DOHH2 (cell line): ENCODE data around the gene ZNF81.

Experiments
- H3F3A ChIP-seq: fragments of 200-600 bp; sonication (generic), shearing (Covaris generic); 2 replicates; pipeline ENCODE4 v1.6.0; 2016; ENCODE audit warnings: antibody characterized with exemption, mild to moderate bottlenecking; ENCODE audit not compliant: control insufficient read depth, insufficient read depth
- H3K27ac ChIP-seq: fragments of 200-600 bp; sonication (generic); 2 replicates; pipeline ENCODE4 v1.5.1; 2014; ENCODE audit warnings: low read depth, mild to moderate bottlenecking, low read length, moderate library complexity
- H3K27me3 ChIP-seq: fragments of 200-600 bp; sonication (generic); 2 replicates; pipeline ENCODE4 v1.6.1; 2014; ENCODE audit warnings: mild to moderate bottlenecking, low read length, mixed read lengths; ENCODE audit not compliant: control insufficient read depth
- H3K36me3 ChIP-seq: fragments of 200-600 bp; sonication (generic); 2 replicates; pipeline ENCODE4 v1.6.1; 2014; ENCODE audit warnings: mild to moderate bottlenecking, low read length, moderate library complexity, mixed read lengths; ENCODE audit not compliant: control insufficient read depth
- H3K4me1 ChIP-seq: fragments of 200-600 bp; sonication (generic); 2 replicates; pipeline ENCODE4 v1.6.1; 2014; ENCODE audit warnings: mild to moderate bottlenecking, low read length, mixed read lengths; ENCODE audit not compliant: control insufficient read depth
- H3K4me2 ChIP-seq: fragments of 200-600 bp; sonication (generic); 2 replicates; pipeline ENCODE4 v1.6.0; 2014; ENCODE audit warnings: mild to moderate bottlenecking, low read length, moderate library complexity
- H3K4me3 ChIP-seq: fragments of 200-600 bp; sonication (generic); 2 replicates; pipeline ENCODE4 v1.5.1; 2014; ENCODE audit warnings: mild to moderate bottlenecking, low read length, mixed read lengths
- H3K79me2 ChIP-seq: fragments of 200-600 bp; sonication (generic); 2 replicates; pipeline ENCODE4 v1.6.1; 2014; ENCODE audit warnings: mild to moderate bottlenecking, low read length, mixed read lengths; ENCODE audit not compliant: control insufficient read depth
- H3K9me2 ChIP-seq: fragments of 200-600 bp; sonication (generic); replicated peaks from 2 replicates; pipeline ENCODE4 v1.6.1; 2014; ENCODE audit warnings: mild to moderate bottlenecking, low read length, mixed read lengths; ENCODE audit not compliant: control insufficient read depth
- H3K9me3 ChIP-seq: fragments of 200-600 bp; sonication (generic); 2 replicates; pipeline ENCODE4 v1.6.1; 2014; ENCODE audit warnings: antibody characterized with exemption, low read length, mixed read lengths; ENCODE audit not compliant: control insufficient read depth, insufficient read depth
- H4K20me1 ChIP-seq: fragments of 200-600 bp; sonication (generic); 2 replicates; pipeline ENCODE4 v1.6.0; 2014; ENCODE audit warnings: low read depth, mild to moderate bottlenecking, antibody characterized with exemption, low read length, moderate library complexity; ENCODE audit not compliant: control insufficient read depth, insufficient read depth
- CTCF ChIP-seq: fragments of 200-600 bp; sonication (generic); IDR thresholded peaks from one replicate; pipeline ENCODE4 v1.5.1; 2014; ENCODE audit warnings: antibody characterized with exemption, mild to moderate bottlenecking, low read depth, low read length; ENCODE audit not compliant: poor library complexity, severe bottlenecking
- EZH2phosphoT487 ChIP-seq: fragments of 200-600 bp; sonication (generic); IDR thresholded peaks from 2 replicates; pipeline ENCODE4 v1.6.1; 2017; ENCODE audit warnings: borderline replicate concordance, mild to moderate bottlenecking, antibody characterized with exemption, low read length, moderate library complexity, mixed read lengths

The ZNF81 gene

GRCh38 chrX:47859686-47860085 lies 23.0 kb downstream of the ZNF81 start:
- no peak for TF ChIP-seq CTCF
- no peak for TF ChIP-seq EZH2phosphoT487
- H3K36me3 ChIP-seq, result no peaks in the 10 kb centered on the region
- H3F3A ChIP-seq, result no peaks in the 10 kb centered on the region
- H3K79me2 ChIP-seq, result no peaks in the 10 kb centered on the region
- no peak overlapping the region for H3K4me3 ChIP-seq
- no peaks in the 10 kb centered on the region for H4K20me1 ChIP-seq
- H3K4me1 ChIP-seq, result no peaks in the 10 kb centered on the region
- no peaks in the 10 kb centered on the region for H3K9me2 ChIP-seq
- no peaks in the 10 kb centered on the region for H3K27me3 ChIP-seq
- H3K4me2 ChIP-seq, result no peak overlapping the region
- no peak overlapping the region for H3K27ac ChIP-seq
- no peaks in the 10 kb centered on the region for H3K9me3 ChIP-seq

GRCh38 chrX:47862680-47863079 lies 26.0 kb downstream of the ZNF81 start:
- no peaks in the 10 kb centered on the region for H3F3A ChIP-seq
- no peaks in the 10 kb centered on the region for H4K20me1 ChIP-seq
- no peaks in the 10 kb centered on the region for H3K79me2 ChIP-seq
- H3K4me1 ChIP-seq, result no peaks in the 10 kb centered on the region
- no peaks in the 10 kb centered on the region for H3K36me3 ChIP-seq
- no peak overlapping the region for H3K4me3 ChIP-seq
- no peak for TF ChIP-seq CTCF
- TF ChIP-seq EZH2phosphoT487, result no peak
- no peaks in the 10 kb centered on the region for H3K27me3 ChIP-seq
- H3K9me2 ChIP-seq, result no peaks in the 10 kb centered on the region
- H3K4me2 ChIP-seq, result no peak overlapping the region
- no peak overlapping the region for H3K27ac ChIP-seq
- H3K9me3 ChIP-seq, result no peaks in the 10 kb centered on the region

- H3K4me2 ChIP-seq, result no peak overlapping the region
- H3K79me2 ChIP-seq, result no peaks in the 10 kb centered on the region
- no peak for TF ChIP-seq CTCF
- TF ChIP-seq EZH2phosphoT487, result no peak
- no peaks in the 10 kb centered on the region for H3K9me3 ChIP-seq
- H4K20me1 ChIP-seq, result no peaks in the 10 kb centered on the region
- no peak overlapping the region for H3K27ac ChIP-seq
- H3K4me3 ChIP-seq, result no peak overlapping the region
- H3K36me3 ChIP-seq, result no peaks in the 10 kb centered on the region
- no peaks in the 10 kb centered on the region for H3K9me2 ChIP-seq
- no peaks in the 10 kb centered on the region for H3K27me3 ChIP-seq
- H3F3A ChIP-seq, result no peaks in the 10 kb centered on the region
- no peaks in the 10 kb centered on the region for H3K4me1 ChIP-seq
These were observed 26.5 kb downstream of the ZNF81 start for GRCh38 chrX:47863187-47863586.

- no peak overlapping the region for H3K4me3 ChIP-seq
- no peaks in the 10 kb centered on the region for H3K4me1 ChIP-seq
- H3K27ac ChIP-seq, result no peak overlapping the region
- no peaks in the 10 kb centered on the region for H3K9me3 ChIP-seq
- H3K9me2 ChIP-seq, result no peaks in the 10 kb centered on the region
- TF ChIP-seq CTCF, result no peak
- no peak for TF ChIP-seq EZH2phosphoT487
- H3K79me2 ChIP-seq, result no peaks in the 10 kb centered on the region
- no peaks in the 10 kb centered on the region for H3F3A ChIP-seq
- no peaks in the 10 kb centered on the region for H3K36me3 ChIP-seq
- no peaks in the 10 kb centered on the region for H4K20me1 ChIP-seq
- H3K27me3 ChIP-seq, result no peaks in the 10 kb centered on the region
- no peak overlapping the region for H3K4me2 ChIP-seq
These were observed 27.6 kb downstream of the ZNF81 start for GRCh38 chrX:47864300-47864699.
